HG03064 (cell line): ENCODE measurements around the gene GDF2.

Source experiments
- ATAC-seq: cut with Tn5 transposase; IDR thresholded peaks from one replicate; pipeline ENCODE4 v1.9.1; 2021; ENCODE audit warnings: low read depth; ENCODE audit not compliant: unreplicated experiment

Gene GDF2

DNA sequence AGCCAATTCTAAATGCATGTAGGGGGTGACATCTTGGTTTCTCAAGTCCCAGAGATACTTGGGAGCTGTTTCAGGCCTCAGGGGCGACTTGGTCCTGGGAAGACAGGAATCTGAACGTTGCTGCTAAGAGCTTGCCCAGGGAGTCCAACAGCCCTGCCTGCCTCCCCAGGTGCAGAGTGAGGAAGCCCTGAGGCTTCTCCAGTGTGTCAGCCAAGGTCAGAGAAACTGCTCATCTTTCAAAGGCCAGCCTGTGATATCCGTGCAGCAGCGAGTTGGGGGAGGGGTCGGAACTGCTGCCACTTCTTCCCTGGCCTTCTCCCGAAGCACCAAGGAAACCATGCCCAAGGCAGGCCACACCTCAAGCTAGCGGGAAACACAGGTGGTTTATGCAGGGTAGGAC lies 9.7 kb downstream of the GDF2 start:
- no peak for ATAC-seq

DNA sequence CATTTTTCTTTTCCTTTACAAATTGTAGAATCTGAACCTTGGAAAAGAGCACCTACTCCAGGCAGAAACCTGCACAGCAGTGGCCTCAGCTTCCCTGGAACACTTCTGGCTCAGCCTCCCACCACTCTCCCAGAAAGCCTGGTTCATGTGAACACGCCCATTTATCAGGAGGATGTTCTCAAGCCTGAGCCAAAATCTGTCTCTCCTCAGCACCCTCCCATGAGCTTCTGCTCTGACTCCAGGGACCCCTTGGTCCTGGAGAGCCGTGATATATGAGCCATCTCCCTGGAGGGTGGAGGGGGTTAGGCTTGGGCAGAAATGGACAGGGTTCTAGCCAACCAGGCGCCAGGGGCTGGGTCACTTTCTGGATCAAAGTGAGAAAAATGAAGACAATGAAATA lies 10.1 kb downstream of the GDF2 start:
- no peak for ATAC-seq

DNA sequence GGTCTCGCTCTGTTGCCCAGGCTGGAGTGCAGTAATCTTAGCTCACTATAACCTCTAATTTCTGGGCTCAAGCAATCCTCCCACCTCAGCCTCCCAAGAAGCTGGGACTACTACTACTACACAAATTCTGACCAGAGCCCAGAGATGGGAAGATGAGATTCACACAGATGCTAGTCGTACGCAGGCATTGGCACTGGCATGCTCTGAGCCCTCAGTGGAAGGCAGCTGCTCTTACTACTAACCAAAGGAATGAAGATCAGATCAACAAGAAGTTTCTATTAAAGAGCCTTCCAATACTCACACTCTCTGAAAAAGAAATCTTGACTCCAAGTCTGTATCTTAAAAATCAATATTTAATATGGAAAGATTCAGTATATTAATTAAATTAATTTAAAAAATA lies 10.7 kb downstream of the GDF2 start:
- ATAC-seq: no peak

DNA sequence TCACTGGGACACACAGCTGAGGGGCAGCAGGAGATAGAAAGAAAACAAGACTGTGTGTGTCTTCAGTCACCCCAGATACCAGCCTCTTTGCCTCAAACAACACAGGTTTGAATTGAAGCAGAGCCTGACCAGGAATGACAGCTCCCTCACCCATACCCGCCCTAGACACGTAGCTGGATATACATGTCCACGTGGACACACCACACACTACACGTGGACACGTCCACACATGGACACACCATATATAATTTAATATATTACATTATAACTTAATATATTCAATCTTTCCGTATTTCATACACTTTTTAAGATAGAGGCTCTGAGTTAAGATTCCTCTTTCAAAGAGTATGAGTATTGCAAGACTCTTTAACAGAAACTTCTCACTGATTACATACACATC lies 11.3 kb downstream of the GDF2 start:
- ATAC-seq: no peak

DNA sequence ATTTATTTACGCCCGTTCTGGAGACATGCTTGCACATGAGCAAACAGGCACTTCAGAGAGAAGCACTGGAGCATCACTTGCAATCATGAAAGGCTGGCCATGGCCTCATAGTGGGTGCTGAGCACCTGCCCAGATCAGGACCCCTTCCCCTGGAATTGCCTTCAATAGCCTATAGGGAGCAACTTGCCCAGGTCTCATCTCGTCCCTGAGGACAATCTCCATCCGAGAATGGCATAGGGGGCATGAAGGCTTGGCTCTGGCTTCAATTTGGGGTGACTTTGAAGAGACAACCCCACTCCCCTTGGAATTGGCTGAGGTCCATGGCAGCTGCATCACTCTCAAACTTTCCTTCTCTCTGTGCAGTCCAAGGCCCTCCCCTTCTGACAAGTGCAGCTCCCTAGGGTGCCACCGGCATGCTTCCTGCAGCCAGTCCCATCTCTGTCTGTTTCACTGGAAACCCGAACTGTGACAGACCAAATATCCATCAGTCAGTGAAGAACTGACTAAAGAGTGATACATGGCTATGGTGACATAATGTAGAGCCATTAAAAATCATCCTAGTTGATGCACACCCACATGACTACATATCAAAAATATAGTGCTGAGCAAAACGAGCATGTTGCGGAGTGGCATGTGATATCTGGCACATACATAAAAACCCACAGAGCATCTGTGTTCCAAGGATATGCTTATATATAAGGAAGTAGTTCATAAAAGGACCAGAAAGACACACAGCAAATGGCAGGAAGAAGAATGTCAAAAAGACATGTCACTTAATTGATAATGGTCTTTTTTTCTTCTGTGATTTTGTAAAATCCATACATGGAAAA lies 12.4 kb downstream of the GDF2 start:
- no peak for ATAC-seq

DNA sequence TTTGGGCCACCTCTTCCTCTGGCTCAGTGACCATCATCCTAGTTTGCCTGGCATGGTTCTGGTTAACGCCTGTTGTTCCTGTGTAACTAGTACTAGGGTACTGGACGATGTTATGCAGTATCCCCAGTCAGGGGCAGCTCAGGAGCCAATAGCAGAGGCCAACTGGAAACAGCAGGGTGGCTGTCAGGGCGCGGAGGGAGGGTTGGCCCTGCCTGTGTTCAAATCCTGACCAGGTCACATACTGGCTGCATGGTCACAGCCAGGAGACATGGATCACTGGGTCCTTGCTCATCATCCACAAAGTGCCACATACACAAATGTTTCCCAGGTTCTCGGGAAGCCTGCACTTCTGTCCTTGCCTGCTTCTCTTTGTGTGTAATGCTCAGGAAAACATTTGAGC lies 13.7 kb downstream of the GDF2 start:
- no peak for ATAC-seq

DNA sequence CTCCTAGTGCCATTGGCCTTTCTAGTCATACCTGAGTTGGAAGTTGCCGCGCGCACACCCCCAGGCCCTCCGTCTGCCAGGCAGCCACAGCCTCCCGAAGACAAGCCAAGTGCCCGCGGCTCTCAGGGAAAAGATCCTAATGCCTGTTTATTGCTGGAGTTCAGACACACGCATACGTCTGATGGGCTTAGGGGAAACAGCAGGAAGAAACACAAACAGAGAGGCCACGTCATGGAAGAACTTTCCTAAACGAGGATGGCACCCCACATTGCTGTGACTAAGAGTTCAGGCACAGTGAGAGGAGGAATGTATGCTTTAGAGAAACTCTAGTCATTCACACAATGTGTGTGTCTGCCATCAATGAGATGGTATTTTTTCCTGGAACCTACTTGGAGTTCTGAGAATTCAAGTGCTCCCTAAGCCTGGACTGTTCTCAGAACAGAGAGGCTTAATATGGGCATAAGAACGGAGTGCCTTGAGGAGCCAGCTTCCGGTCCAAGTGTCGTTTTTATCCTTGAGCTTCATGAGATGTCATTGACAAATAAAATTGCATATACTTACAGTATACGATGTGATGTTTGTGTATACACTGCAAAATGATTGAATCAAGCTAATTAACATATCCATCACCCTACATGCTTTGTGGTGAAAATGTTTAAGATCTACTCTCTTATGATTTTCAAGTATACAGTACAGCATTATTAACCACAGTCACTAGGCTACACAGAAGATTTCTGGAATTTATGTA lies 14.3 kb downstream of the GDF2 start:
- no peak for ATAC-seq

DNA sequence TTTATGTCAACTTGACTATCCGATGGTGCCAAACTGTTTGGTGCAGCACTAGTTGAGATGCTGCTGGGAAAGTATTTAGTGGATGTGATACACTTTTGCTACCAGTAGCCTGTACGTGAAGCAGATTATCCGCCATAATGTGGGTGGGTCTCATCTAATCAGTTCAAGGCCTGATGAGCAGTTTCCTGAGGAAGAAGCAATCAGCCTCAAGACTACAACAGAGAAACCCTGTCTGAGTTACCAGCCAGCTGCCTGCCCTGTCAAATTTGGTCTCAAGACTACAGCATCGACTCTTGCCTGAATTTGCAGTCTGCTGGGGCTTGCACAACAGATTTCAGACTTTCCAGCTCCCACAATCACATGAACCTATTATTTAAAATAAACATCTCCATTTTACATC lies 15.1 kb downstream of the GDF2 start:
- ATAC-seq: no peak

DNA sequence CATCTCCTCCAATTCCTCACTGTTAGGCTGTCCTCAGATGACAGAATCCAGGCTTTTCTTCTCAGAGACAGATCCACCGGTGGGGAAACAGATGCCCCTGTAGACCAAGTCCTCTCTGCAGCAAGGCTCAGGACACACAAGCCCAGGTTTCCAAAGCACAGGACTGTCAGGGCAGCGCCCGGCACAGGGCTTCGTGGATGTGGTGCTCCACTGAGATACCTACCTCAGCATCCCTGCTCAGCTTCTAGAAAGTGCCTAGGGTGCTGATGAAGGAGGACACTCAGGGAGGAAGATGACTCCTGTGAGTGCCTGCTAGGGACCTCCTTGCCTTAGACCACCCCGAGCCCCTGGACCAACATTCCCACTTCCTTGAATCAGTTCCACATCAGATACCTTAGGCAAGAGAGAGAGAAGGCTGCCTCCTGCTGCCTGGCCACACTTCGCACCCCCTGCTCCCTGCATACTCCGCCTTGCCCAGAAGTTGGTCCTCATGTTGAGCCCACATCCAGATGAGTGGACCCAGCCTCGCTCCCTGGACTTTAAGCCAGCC lies 17.0 kb downstream of the GDF2 start:
- no peak for ATAC-seq

DNA sequence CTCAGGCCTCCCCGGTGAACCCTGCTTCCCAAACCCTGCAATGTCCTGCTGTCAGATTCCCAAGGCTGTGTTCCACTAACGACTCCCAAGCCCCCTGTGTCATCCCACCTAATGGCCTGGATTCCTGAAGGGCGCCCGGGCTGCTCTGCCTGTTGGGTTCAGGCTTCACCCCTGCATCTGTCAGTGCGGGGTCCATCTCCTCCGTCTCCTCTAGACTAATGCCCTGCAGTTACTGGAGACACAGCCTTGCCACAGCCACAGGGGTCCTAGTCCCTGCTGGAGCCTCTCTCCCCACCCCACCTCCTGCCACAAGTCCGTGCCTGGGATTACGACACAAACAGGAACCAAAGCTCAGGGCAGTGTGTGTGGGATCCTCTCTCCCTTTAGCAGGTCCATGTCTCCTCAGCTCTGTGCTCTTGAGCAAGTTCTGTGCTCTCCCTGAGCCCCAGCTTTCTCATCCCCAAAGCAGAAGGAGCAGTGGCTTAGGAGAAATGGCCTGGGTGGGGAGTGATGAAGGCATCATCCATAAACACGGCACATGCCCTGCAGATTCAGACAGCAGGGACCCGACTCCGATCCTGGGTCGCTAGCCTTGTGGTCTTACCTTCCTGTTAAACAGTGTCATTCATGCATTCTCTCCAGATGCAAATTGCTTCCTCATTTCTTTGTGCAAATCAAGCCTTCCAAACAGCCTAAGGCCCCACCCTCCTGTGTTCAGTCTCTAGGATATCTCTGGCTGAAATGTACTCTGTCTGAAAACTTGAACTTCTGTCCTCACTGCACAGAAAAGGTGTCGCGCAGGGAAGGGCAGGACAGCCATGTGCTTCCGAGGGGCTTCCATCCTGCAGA lies 17.7 kb downstream of the GDF2 start:
- no peak for ATAC-seq

DNA sequence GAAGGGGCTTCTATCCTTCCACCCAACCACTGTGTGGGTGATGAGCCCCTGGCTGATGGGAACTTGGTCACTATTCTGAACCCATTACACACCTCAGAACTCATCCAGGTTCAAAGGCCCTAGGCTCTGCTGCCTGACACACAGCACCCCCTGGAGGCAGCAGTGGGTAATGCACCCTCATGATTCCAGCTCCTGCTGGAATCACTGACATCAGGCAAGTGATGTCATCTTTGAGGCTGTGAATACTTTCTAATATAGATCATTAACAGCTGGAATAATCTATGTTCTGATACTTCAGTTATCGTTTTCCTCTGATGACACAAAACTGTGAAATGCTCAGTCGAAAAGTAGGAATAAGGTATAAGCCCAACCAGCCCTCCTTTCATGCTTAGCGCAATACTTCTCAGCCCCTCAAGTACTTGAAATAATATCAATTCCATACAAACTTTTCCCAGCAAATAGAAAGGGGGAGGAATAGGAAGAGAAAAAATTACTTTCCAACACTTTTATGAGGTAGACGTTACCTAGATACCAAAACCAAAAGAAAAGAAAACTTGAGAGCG lies 18.4 kb downstream of the GDF2 start:
- no peak for ATAC-seq

DNA sequence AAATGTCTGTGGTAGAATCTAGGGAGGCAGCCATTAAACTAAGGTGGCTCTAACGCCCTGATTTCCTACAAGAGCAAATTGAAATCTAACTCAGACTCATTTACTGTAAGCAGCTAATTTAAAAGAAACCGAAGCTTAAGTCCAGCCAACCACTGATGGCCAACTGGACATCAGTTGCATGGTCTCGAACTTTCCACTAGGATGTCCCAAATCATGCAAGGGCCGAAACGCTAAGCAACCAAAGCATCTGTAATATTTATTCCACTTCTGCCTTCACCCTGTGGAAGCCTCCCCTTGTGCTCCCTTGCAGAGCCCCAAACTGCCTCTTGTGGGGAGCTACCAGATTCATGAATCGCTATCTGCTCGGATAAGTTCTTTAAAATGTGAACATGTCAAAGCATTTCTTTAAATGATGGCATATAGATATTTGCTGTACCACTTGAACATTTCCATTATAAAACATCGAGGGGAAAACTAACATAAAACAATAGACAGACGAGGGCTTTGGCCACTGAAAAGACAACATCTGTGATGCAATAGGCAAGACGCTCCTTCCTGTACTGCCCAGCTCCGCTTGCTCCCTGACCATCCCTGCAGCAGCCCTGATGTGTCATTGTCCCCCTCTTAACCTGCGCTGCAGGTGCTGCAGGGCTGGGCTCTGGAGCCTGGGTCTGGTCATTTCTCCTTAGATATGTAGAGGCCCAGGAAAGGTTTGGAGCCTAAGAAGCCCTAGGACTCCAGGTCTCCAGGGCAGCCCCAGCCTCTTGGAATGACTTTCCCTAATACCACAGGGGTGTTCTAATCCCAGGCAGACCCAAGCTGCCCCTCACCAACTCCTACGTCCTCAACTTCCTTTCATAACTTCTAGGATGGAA lies 23.0 kb downstream of the GDF2 start:
- ATAC-seq: no peak

DNA sequence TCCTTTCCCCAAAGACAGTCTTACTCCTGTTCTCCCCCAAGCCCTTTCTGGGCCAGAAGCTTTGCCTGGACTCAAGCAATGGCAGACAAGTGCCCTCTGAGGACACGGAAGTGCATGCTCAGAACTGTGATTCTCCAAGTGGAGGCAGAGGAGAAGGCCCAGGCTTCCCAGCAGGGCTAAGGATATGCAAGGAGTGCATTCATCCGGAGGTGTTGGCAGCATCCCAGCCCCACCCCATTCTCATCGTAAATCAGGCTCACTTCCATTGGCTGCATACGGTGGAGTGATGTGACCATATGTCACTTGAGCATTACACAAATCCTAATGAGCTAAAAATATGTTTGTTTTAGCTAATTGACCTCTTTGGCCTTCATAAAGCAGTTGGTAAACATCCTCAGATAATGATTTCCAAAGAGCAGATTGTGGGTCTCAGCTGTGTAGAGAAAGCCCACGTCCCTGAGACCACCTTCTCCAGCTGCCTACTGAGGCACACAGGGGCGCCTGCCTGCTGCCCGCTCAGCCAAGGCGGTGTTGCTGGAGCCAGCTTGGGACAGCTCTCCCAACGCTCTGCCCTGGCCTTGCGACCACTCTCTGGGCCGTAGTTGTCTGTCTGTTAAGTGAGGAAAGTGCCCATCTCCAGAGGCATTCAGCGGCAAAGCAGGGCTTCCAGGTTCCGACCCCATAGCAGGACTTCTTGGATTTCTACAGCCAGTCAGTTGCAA lies 24.5 kb downstream of the GDF2 start:
- ATAC-seq: no peak

DNA sequence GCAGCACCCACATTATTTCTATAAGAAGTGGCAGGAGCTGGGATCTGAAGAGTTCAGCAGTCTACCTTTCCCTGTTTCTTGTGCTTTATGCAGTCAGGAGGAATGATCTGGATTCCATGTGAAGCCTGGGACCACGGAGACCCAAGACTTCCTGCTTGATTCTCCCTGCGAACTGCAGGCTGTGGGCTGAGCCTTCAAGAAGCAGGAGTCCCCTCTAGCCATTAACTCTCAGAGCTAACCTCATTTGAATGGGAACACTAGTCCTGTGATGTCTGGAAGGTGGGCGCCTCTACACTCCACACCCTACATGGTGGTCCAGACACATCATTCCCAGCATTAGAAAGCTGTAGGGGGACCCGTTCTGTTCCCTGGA lies 25.0 kb downstream of the GDF2 start:
- no peak for ATAC-seq

DNA sequence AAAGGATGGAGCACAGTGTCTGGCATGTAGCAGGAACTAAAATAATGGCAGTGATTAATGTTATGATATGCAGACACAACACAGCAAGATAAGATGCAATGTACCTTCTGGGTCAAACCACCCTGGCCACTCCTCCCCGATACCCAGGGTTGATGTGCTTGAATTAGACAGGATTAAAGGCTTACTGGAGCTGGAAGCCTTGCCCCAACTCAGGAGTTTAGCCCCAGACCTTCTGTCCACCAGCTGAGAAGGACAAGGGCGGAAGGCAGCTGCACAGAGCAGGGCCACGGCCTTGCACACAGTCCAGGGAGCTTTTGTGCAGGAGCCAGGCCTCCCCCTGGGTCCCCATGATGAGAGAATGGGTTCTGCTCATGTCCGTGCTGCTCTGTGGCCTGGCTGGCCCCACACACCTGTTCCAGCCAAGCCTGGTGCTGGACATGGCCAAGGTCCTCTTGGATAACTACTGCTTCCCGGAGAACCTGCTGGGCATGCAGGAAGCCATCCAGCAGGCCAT lies 25.9 kb downstream of the GDF2 start, which contains the start of gene RBP3:
TSS of gene RBP3 (plus strand) at position 226 of the 514 bp plus-strand sequence. CDS start at position 348, 122 bp downstream.
- no peak for ATAC-seq

DNA sequence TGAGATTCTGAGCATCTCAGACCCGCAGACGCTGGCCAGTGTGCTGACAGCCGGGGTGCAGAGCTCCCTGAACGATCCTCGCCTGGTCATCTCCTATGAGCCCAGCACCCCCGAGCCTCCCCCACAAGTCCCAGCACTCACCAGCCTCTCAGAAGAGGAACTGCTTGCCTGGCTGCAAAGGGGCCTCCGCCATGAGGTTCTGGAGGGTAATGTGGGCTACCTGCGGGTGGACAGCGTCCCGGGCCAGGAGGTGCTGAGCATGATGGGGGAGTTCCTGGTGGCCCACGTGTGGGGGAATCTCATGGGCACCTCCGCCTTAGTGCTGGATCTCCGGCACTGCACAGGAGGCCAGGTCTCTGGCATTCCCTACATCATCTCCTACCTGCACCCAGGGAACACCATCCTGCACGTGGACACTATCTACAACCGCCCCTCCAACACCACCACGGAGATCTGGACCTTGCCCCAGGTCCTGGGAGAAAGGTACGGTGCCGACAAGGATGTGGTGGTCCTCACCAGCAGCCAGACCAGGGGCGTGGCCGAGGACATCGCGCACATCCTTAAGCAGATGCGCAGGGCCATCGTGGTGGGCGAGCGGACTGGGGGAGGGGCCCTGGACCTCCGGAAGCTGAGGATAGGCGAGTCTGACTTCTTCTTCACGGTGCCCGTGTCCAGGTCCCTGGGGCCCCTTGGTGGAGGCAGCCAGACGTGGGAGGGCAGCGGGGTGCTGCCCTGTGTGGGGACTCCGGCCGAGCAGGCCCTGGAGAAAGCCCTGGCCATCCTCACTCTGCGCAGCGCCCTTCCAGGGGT lies 26.6 kb downstream of the GDF2 start:
- ATAC-seq: no peak

DNA sequence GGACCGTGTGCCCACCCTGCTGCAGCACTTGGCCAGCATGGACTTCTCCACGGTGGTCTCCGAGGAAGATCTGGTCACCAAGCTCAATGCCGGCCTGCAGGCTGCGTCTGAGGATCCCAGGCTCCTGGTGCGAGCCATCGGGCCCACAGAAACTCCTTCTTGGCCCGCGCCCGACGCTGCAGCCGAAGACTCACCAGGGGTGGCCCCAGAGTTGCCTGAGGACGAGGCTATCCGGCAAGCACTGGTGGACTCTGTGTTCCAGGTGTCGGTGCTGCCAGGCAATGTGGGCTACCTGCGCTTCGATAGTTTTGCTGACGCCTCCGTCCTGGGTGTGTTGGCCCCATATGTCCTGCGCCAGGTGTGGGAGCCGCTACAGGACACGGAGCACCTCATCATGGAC lies 27.3 kb downstream of the GDF2 start:
- no peak for ATAC-seq

DNA sequence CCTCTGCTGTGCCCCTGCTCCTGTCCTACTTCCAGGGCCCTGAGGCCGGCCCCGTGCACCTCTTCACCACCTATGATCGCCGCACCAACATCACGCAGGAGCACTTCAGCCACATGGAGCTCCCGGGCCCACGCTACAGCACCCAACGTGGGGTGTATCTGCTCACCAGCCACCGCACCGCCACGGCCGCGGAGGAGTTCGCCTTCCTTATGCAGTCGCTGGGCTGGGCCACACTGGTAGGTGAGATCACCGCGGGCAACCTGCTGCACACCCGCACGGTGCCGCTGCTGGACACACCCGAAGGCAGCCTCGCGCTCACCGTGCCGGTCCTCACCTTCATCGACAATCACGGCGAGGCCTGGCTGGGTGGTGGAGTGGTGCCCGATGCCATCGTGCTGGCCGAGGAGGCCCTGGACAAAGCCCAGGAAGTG lies 27.7 kb downstream of the GDF2 start:
- no peak for ATAC-seq
